Left ventricle myocardium superior (tissue), 1 donor: Measurements from ENCODE around the gene TMEM179. TPM values are rescaled to one million over a fixed set of nuclear protein-coding genes. Genes with fewer than 3 reads are reported as not detected.
A peak's percentile ranks its signal among the peaks of the same experiment; 100 is the strongest.

Experiments used
- ATAC-seq: fragments of 200-7000 bp; cut with Tn5 transposase; one replicate; pipeline ENCODE4 v1.9.1; 2020; ENCODE audit warnings: mild to moderate bottlenecking, moderate library complexity
- DNase-seq: peaks from one replicate; pipeline ENCODE4 v3.0.0-alpha.2; 2020
- intact Hi-C: fragments of 100-400 bp; cut with micrococcal nuclease; formaldehyde crosslinking; loops from one replicate; pipeline ENCODE4 v1.11.0; 2022
- total RNA-seq: library from RNA; stranded (reverse); fragmentation: NEBNext Ultra II Directional; extraction: Animal tissue kit (Norgen Biotek cat#: 25700); gene quantifications from one replicate; pipeline ENCODE4 v1.2.1, GENCODE V29; 2021
- donor health status: DM: no; HTN: yes; CAD: no; lungs with severe emphysema.

Gene TMEM179
- total RNA-seq, 1 donor from 2014 or later, result not detected

DNA sequence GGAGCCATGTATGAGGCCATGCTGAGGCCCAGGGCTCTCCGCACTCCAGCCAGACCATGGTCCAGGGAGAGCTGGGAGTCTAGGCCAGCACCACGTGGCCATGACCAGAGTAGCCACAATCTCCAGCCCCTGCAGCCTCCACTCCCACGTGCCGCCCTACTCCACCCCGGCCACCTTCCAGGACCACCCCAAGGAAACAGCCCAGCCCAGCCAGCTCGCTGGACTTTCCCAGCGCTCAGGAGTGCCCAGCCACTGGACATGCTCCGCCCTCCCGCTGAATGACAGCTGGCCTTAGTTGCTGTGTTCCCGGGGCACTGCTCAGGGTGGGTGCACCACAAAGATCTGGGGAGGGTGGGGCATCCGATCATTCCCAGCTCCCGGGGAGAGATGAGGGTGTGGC, 27.1 kb downstream of the TMEM179 start:
- intact Hi-C loops, result no loop called here
- ATAC-seq (no peak), DNase-seq (no peak)

DNA sequence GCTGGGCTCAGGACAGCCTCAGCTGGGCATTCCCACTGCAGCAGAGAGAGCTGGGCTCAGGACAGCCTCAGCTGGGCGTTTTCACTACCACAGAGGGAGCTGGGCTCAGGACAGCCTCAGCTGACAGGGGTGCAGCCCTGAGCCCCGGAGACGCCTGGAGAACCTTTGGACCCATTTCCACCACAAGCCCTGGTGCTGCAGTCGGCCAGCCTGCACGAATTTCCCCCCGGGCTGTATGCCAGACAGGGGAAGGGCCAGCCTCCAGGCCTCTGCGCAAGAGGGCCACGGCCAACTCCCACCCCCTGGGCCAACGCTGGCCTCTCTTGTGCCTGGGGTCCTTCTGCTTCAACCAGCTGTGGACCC, 27.6 kb downstream of the TMEM179 start:
- intact Hi-C loops, result no loop called here
- ATAC-seq, result no peak
- DNase-seq, result no peak

GRCh38 chr14:104576232-104576969, 28.2 kb downstream of the TMEM179 start:
- intact Hi-C loops, result no loop called here
- no peak for DNase-seq
- ATAC-seq, result no peak

DNA sequence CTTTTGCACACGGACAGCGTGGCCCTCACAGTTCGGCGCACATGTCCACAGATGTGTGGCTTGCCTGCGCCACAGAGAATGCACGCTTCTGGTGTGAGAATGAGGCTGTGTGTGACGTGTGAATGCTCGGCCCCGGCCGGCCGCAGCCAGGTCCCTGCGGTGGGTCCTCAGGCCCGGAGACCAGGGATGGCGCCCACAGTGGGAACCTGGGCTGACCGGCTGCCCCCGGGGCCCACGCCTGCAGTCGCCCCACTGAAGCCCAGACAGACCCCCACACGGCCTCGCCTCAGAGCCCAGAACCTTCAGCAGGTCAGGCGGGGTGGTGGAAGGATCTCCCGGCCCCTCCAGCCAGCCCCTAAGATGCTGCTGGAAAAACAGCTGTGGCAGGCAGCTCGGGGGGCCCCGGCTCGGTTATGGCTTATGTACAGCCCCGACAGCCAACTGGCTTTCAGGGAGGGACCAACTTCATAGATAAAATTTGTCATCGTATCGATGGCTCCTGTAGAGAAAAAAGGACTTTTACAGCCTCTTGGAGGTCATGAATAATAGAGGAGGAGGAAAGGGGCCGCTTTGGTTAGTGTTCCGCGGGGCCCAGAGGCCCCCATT, 29.5 kb downstream of the TMEM179 start:
- no peak for DNase-seq
- no peak for ATAC-seq
- intact Hi-C loops, result no loop called here

- ATAC-seq (no peak), DNase-seq (no peak)
- intact Hi-C loops, result no loop called here
Measured at GRCh38 chr14:104574536-104574935, 30.0 kb downstream of the TMEM179 start.

GRCh38 chr14:104573930-104574329, 30.6 kb downstream of the TMEM179 start:
- intact Hi-C loops, result no loop called here
- peak; percentile 72 for ATAC-seq
- DNase-seq, result peak; percentile 66

GRCh38 chr14:104572668-104573067, 31.9 kb downstream of the TMEM179 start:
- intact Hi-C loops, result no loop called here
- DNase-seq (no peak), ATAC-seq (no peak)

DNA sequence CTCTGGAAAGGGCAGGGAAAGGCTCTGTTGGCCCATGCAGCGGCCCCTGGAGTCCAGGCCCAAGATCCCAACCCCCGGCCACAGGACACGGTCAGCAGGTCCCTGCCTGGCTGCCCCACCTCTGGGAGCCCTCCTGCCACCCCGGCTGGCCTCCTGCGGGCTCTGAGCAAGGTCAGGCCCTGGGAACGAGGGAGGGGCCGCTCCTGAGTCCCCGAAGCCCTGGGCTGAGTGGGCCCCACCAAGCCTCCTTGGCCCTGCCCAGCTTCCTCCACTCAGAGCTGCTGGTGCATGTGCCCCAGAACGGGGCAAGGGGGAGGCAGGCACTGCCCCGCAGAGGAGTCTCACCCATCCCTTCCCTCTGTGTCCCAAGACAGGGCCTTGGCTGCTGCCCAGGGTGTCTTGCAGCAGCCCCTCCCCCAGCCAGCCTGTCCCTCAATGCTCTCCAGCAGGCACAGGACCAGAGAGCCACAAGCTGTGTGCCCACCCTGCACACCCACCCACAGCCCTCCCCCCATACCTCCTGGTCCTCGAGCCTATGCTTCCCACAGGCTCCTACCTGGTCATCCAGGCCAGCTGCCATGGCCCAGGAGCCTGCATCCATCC, 32.4 kb downstream of the TMEM179 start:
- intact Hi-C loops, result no loop called here
- DNase-seq (peak; percentile 66), ATAC-seq (peak; percentile 41)

- ATAC-seq (no peak), DNase-seq (no peak)
- intact Hi-C loops, result no loop called here
Measured at GRCh38 chr14:104571246-104571645, 33.3 kb downstream of the TMEM179 start.

GRCh38 chr14:104569435-104569834, 35.1 kb downstream of the TMEM179 start:
- intact Hi-C loops, result no loop called here
- DNase-seq, result no peak
- no peak for ATAC-seq

GRCh38 chr14:104568620-104569019, 36.0 kb downstream of the TMEM179 start:
- intact Hi-C loops, result no loop called here
- ATAC-seq, result no peak
- DNase-seq, result no peak

- ATAC-seq, result no peak
- intact Hi-C loops, result no loop called here
- no peak for DNase-seq
Measured at GRCh38 chr14:104567957-104568225, 36.7 kb downstream of the TMEM179 start.

- intact Hi-C loops, result no loop called here
- no peak for DNase-seq
- no peak for ATAC-seq
Measured at GRCh38 chr14:104567141-104567956, 37.2 kb downstream of the TMEM179 start.

- peak; percentile 45 for ATAC-seq
- DNase-seq, result no peak
- intact Hi-C loops, result loop anchor here (5.0 kb wide), 1 partner anchor 428 kb away; the partner anchor contains the start of gene KIF26A
Measured at GRCh38 chr14:104564744-104565679, 39.6 kb downstream of the TMEM179 start.

GRCh38 chr14:104563742-104564615, 40.6 kb downstream of the TMEM179 start:
- DNase-seq, result peak; percentile 80

GRCh38 chr14:104563191-104563741, 41.3 kb downstream of the TMEM179 start:
- DNase-seq (peak; percentile 13), ATAC-seq (no peak)
- intact Hi-C loops, result loop anchor here (5.0 kb wide), 1 partner anchor 426 kb away; the partner anchor contains the start of gene KIF26A

More at GRCh38 chr14:104563742-104564615, 40.6 kb downstream of the TMEM179 start:
- intact Hi-C loops, result loop anchor here (5.0 kb wide), 1 partner anchor 427 kb away; the partner anchor contains the start of gene KIF26A
- ATAC-seq, result peak; percentile 84

DNA sequence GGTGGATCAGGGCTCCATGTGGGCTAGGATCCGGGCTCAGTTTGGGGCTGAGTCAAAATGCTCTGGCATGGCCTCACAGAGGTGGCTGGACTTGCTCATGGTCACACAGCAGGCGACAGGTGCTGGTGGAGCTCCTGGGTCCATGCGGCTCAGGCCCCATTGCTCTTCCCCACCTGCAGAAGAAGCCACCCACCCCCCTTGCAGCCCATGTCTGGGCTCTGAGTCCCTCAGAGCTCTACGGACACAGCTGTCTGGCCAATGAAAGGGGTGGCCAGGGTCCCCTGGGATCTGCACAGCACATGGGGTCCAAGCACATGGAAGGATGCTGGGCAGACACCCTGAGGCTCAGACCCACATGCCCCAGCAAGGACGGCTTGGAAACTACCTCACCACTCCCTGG, 42.0 kb downstream of the TMEM179 start:
- intact Hi-C loops, result loop anchor here (5.0 kb wide), 1 partner anchor 425 kb away; the partner anchor contains the start of gene KIF26A
- DNase-seq (peak; percentile 25), ATAC-seq (no peak)
